HEK293 (cell line): ENCODE results near the gene CRTC1.

ENCODE experiments used
- CTCF ChIA-PET: fragments of 350-600 bp; formaldehyde crosslinking; extraction: SDS; loops from one replicate; lab custom pipeline; 2021; ENCODE audit warnings: antibody characterized with exemption; lab: Yijun Ruan, JAX
- POLR2A ChIA-PET: fragments of 300-600 bp; formaldehyde crosslinking; extraction: SDS; loops from one replicate; lab custom pipeline; 2020; ENCODE audit warnings: antibody characterized with exemption, inconsistent platforms; lab: Yijun Ruan, JAX
- H3K27ac ChIP-seq: fragments of 200-500 bp; sonication (Bioruptor generic); 2 replicates; pipeline ENCODE4 v1.5.1; 2014; ENCODE audit warnings: low read depth, low read length, control low read depth, inconsistent platforms; ENCODE audit errors: extremely low read depth
- H3K36me3 ChIP-seq, 2 experiments: fragments of 200-500 bp in 1 of 2; sonication (Bioruptor generic) in 1 of 2; 1 replicate in 1 of 2; 2 replicates in 1 of 2; pipeline ENCODE4 v1.5.1; 2014 to 2017; ENCODE audit warnings: inconsistent platforms in 2 of 2, low read length in 2 of 2; ENCODE audit not compliant: control insufficient read depth in 2 of 2, insufficient read depth in 1 of 2
- H3K4me1 ChIP-seq: fragments of 200-500 bp; sonication (Bioruptor generic); 2 replicates; pipeline ENCODE4 v1.5.1; 2014; ENCODE audit warnings: mild to moderate bottlenecking, low read length, inconsistent platforms; ENCODE audit not compliant: control insufficient read depth, insufficient read depth
- H3K4me3 ChIP-seq: 2 replicates; pipeline ENCODE4 v1.5.1; 2011; ENCODE audit warnings: low read depth, mild to moderate bottlenecking, control low read depth, low read length, moderate library complexity
- H3K9me3 ChIP-seq: fragments of 200-500 bp; sonication (Bioruptor generic); 2 replicates; pipeline ENCODE4 v1.5.1; 2014; ENCODE audit warnings: low read depth, low read length, inconsistent platforms; ENCODE audit not compliant: control insufficient read depth, insufficient read depth
- GLIS1 ChIP-seq: fragments of 450-650 bp; formaldehyde crosslinking; IDR thresholded peaks from 2 replicates; pipeline ENCODE4 v1.5.1; 2016; ENCODE audit warnings: missing biosample characterization, missing genetic modification characterization
- GLIS2 ChIP-seq: fragments of 450-650 bp; formaldehyde crosslinking; IDR thresholded peaks from 2 replicates; pipeline ENCODE4 v1.5.1; 2016; ENCODE audit warnings: missing biosample characterization, missing genetic modification characterization
- HOXC10 ChIP-seq: sonication (generic); formaldehyde crosslinking; IDR thresholded peaks from 2 replicates; pipeline ENCODE4 v1.8.1; 2023; ENCODE audit warnings: mild to moderate bottlenecking, missing genetic modification reagents
- KLF10 ChIP-seq: fragments of 450-650 bp; IDR thresholded peaks from 2 replicates; pipeline ENCODE4 v1.5.1; 2018; ENCODE audit warnings: missing biosample characterization, mild to moderate bottlenecking, missing genetic modification characterization
- SP2 ChIP-seq: fragments of 450-650 bp; formaldehyde crosslinking; IDR thresholded peaks from 2 replicates; pipeline ENCODE4 v1.5.1; 2016; ENCODE audit warnings: missing biosample characterization, missing genetic modification characterization
- ZBTB1 ChIP-seq: fragments of 450-650 bp; formaldehyde crosslinking; IDR thresholded peaks from 2 replicates; pipeline ENCODE4 v1.5.1; 2016; ENCODE audit warnings: missing biosample characterization, missing genetic modification characterization
- ZBTB17 ChIP-seq: fragments of 450-650 bp; formaldehyde crosslinking; IDR thresholded peaks from 2 replicates; pipeline ENCODE4 v1.5.1; 2016; ENCODE audit warnings: missing biosample characterization, missing genetic modification characterization
- ZBTB48 ChIP-seq: fragments of 450-650 bp; formaldehyde crosslinking; IDR thresholded peaks from 2 replicates; pipeline ENCODE4 v1.5.1; 2016; ENCODE audit warnings: missing biosample characterization, missing genetic modification characterization
- ZNF146 ChIP-seq: fragments of 450-650 bp; formaldehyde crosslinking; IDR thresholded peaks from 2 replicates; pipeline ENCODE4 v1.5.1; 2016; ENCODE audit warnings: missing biosample characterization, missing genetic modification characterization
- ZNF335 ChIP-seq: fragments of 450-650 bp; formaldehyde crosslinking; conservative IDR thresholded peaks from 2 replicates; pipeline ENCODE4 v1.5.1; 2016; ENCODE audit warnings: missing biosample characterization, missing genetic modification characterization
- ZNF560 ChIP-seq: fragments of 450-650 bp; formaldehyde crosslinking; IDR thresholded peaks from 2 replicates; pipeline ENCODE4 v1.5.1; 2017; ENCODE audit warnings: missing biosample characterization, missing genetic modification characterization, borderline replicate concordance
- TF ChIP-seq, protein P1 (sequence below): fragments of 450-650 bp; formaldehyde crosslinking; IDR thresholded peaks from 2 replicates; pipeline ENCODE4 v1.5.1; 2016; ENCODE audit warnings: missing biosample characterization, missing genetic modification characterization, low read depth
- TF ChIP-seq, protein P2 (sequence below): fragments of 450-650 bp; formaldehyde crosslinking; IDR thresholded peaks from 2 replicates; pipeline ENCODE4 v1.5.1; 2016; ENCODE audit warnings: missing biosample characterization, missing genetic modification characterization
- TF ChIP-seq, protein P3 (sequence below): fragments of 450-650 bp; formaldehyde crosslinking; optimal IDR thresholded peaks from 2 replicates; pipeline ENCODE3; 2016; ENCODE audit warnings: missing biosample characterization, mild to moderate bottlenecking, missing genetic modification characterization
- TF ChIP-seq, protein P4 (sequence below): fragments of 450-650 bp; formaldehyde crosslinking; IDR thresholded peaks from 2 replicates; pipeline ENCODE4 v1.5.1; 2017; ENCODE audit warnings: missing biosample characterization, missing genetic modification characterization
- TF ChIP-seq, protein P5 (sequence below): fragments of 450-650 bp; formaldehyde crosslinking; IDR thresholded peaks from 2 replicates; pipeline ENCODE4 v1.5.0; 2017; ENCODE audit warnings: missing biosample characterization, missing genetic modification characterization, borderline replicate concordance
- TF ChIP-seq, protein P6 (sequence below): fragments of 450-650 bp; formaldehyde crosslinking; conservative IDR thresholded peaks from 2 replicates; pipeline ENCODE4 v1.5.1; 2016; ENCODE audit warnings: low read depth, missing biosample characterization, missing genetic modification characterization

Gene CRTC1

DNA sequence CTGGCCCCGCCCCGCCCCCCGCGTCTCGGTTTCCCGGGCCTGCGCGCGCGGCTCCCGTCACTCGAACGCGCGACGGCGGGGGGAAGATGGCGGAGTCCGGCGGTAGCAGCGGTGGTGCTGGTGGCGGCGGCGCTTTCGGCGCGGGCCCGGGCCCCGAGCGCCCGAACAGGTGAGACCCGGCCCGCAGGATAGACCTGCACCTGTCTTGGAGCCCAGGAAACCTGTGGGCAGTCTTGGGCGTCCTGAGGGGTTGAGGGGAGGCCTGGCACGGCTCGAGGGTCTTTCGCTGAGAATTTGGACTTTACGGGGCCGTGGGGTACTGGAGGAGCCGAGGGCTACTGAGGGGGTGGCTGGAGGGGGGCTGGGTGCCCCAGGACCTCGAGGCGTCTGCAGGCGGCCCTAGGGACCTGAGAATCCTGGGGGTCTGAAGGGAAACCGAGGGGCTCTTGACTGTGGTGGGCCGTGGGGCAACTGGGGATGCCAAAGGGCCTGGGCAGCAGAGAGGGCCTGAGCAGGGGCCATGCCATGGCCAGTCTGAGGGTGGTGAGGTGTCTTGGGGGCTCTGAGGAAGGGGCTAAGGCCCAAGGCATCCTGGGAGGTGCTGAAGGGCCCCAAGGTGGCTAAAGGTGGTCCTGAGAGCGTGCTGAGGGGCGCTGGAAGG is 46.4 kb upstream of the CRTC1 start, which contains the start of gene KLHL26 (continued):
- TF ChIP-seq ZBTB48 (tag by site-specific recombination) (0 out of 2 replicates have a peak, but pooled peaks have one; percentile 30), ZNF560 (tag by site-specific recombination) (no peak), HOXC10 (CRISPR knock-in tag) (no peak), ZNF146 (tag by site-specific recombination) (0 out of 2 replicates have a peak, but pooled peaks have one; percentile 3), ZNF335 (tag by site-specific recombination) (peak; percentile 85)
- TF ChIP-seq, protein P1, sequence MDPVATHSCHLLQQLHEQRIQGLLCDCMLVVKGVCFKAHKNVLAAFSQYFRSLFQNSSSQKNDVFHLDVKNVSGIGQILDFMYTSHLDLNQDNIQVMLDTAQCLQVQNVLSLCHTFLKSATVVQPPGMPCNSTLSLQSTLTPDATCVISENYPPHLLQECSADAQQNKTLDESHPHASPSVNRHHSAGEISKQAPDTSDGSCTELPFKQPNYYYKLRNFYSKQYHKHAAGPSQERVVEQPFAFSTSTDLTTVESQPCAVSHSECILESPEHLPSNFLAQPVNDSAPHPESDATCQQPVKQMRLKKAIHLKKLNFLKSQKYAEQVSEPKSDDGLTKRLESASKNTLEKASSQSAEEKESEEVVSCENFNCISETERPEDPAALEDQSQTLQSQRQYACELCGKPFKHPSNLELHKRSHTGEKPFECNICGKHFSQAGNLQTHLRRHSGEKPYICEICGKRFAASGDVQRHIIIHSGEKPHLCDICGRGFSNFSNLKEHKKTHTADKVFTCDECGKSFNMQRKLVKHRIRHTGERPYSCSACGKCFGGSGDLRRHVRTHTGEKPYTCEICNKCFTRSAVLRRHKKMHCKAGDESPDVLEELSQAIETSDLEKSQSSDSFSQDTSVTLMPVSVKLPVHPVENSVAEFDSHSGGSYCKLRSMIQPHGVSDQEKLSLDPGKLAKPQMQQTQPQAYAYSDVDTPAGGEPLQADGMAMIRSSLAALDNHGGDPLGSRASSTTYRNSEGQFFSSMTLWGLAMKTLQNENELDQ: no peak
- TF ChIP-seq, protein P2, sequence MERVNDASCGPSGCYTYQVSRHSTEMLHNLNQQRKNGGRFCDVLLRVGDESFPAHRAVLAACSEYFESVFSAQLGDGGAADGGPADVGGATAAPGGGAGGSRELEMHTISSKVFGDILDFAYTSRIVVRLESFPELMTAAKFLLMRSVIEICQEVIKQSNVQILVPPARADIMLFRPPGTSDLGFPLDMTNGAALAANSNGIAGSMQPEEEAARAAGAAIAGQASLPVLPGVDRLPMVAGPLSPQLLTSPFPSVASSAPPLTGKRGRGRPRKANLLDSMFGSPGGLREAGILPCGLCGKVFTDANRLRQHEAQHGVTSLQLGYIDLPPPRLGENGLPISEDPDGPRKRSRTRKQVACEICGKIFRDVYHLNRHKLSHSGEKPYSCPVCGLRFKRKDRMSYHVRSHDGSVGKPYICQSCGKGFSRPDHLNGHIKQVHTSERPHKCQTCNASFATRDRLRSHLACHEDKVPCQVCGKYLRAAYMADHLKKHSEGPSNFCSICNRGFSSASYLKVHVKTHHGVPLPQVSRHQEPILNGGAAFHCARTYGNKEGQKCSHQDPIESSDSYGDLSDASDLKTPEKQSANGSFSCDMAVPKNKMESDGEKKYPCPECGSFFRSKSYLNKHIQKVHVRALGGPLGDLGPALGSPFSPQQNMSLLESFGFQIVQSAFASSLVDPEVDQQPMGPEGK (tag by site-specific recombination): no peak
- TF ChIP-seq, protein P3, sequence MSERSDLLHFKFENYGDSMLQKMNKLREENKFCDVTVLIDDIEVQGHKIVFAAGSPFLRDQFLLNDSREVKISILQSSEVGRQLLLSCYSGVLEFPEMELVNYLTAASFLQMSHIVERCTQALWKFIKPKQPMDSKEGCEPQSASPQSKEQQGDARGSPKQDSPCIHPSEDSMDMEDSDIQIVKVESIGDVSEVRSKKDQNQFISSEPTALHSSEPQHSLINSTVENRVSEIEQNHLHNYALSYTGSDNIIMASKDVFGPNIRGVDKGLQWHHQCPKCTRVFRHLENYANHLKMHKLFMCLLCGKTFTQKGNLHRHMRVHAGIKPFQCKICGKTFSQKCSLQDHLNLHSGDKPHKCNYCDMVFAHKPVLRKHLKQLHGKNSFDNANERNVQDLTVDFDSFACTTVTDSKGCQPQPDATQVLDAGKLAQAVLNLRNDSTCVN (tag by site-specific recombination): peak; percentile 81

DNA sequence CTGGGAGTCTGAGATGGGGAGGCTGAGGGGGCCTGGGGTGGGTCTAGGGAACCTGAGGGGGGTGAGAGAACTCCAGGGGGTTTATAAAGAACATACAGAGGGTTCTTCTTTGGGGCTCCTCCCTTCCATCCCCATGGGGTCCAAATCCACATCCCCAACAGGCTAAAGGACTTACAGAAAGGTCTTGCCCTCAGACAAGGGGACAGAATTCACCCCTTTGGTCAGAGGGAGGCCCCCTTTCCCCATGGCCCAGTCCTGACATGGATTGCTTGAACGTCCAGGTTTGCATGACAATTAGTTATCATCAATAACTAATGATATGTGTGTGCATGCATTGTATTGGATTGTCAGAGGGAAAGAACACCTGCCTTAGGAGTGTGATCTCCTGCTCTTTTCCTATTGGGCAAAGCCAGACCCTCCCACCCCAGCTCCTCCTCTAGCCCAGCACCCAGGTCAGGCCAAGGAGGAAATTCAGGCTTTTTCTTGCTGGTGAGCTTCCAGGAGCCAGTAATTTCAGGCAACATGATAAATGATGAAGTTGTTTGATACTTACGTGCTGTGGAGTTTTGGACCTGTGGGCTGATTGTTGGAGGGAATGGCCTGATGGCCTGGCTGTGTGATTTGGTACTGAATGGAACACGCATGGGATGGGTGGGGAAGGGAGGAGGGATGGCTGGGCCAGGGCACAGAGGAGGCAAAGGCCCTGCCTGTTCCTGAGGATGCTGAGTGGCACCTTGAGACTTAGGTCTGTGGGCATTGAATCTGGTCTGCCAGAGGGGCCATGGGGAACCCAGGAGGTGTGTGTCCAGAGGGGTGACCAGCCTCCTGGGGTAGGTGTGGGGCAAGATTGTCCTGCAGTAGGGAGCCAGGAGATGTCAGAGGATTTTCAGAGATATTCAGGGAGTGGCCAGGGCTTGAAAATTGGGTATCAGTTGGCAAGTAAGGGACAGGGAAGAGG is 45.5 kb upstream of the CRTC1 start:
- peak overlapping the region; percentile 68; the same call in 1 of the 2 replicates for H3K27ac ChIP-seq
- POLR2A ChIA-PET: interaction anchor here (0.6 to 0.7 kb wide), 2 partner anchors 44 to 49 kb away, joined by 3 to 6 read pairs; no protein-coding TSS in a partner anchor
- peak overlapping the region; percentile 86 for H3K4me3 ChIP-seq
- H3K9me3 ChIP-seq: no peaks in the 10 kb centered on the region
- CTCF ChIA-PET: no interaction called here
- peaks cover 8% of the 10 kb centered on the region; the same call in 1 of the 2 replicates for H3K4me1 ChIP-seq
- no peaks in the 10 kb centered on the region; a peak in 1 of 3 replicates for H3K36me3 ChIP-seq
- TF ChIP-seq ZBTB1 (tag by site-specific recombination): no peak
- TF ChIP-seq GLIS2: 0 out of 2 replicates have a peak, but pooled peaks have one; percentile 4
- TF ChIP-seq, protein P4, sequence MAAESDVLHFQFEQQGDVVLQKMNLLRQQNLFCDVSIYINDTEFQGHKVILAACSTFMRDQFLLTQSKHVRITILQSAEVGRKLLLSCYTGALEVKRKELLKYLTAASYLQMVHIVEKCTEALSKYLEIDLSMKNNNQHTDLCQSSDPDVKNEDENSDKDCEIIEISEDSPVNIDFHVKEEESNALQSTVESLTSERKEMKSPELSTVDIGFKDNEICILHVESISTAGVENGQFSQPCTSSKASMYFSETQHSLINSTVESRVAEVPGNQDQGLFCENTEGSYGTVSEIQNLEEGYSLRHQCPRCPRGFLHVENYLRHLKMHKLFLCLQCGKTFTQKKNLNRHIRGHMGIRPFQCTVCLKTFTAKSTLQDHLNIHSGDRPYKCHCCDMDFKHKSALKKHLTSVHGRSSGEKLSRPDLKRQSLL (tag by site-specific recombination): no peak
- TF ChIP-seq, protein P5, sequence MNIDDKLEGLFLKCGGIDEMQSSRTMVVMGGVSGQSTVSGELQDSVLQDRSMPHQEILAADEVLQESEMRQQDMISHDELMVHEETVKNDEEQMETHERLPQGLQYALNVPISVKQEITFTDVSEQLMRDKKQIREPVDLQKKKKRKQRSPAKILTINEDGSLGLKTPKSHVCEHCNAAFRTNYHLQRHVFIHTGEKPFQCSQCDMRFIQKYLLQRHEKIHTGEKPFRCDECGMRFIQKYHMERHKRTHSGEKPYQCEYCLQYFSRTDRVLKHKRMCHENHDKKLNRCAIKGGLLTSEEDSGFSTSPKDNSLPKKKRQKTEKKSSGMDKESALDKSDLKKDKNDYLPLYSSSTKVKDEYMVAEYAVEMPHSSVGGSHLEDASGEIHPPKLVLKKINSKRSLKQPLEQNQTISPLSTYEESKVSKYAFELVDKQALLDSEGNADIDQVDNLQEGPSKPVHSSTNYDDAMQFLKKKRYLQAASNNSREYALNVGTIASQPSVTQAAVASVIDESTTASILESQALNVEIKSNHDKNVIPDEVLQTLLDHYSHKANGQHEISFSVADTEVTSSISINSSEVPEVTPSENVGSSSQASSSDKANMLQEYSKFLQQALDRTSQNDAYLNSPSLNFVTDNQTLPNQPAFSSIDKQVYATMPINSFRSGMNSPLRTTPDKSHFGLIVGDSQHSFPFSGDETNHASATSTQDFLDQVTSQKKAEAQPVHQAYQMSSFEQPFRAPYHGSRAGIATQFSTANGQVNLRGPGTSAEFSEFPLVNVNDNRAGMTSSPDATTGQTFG (tag by site-specific recombination): no peak
- TF ChIP-seq, protein P6, sequence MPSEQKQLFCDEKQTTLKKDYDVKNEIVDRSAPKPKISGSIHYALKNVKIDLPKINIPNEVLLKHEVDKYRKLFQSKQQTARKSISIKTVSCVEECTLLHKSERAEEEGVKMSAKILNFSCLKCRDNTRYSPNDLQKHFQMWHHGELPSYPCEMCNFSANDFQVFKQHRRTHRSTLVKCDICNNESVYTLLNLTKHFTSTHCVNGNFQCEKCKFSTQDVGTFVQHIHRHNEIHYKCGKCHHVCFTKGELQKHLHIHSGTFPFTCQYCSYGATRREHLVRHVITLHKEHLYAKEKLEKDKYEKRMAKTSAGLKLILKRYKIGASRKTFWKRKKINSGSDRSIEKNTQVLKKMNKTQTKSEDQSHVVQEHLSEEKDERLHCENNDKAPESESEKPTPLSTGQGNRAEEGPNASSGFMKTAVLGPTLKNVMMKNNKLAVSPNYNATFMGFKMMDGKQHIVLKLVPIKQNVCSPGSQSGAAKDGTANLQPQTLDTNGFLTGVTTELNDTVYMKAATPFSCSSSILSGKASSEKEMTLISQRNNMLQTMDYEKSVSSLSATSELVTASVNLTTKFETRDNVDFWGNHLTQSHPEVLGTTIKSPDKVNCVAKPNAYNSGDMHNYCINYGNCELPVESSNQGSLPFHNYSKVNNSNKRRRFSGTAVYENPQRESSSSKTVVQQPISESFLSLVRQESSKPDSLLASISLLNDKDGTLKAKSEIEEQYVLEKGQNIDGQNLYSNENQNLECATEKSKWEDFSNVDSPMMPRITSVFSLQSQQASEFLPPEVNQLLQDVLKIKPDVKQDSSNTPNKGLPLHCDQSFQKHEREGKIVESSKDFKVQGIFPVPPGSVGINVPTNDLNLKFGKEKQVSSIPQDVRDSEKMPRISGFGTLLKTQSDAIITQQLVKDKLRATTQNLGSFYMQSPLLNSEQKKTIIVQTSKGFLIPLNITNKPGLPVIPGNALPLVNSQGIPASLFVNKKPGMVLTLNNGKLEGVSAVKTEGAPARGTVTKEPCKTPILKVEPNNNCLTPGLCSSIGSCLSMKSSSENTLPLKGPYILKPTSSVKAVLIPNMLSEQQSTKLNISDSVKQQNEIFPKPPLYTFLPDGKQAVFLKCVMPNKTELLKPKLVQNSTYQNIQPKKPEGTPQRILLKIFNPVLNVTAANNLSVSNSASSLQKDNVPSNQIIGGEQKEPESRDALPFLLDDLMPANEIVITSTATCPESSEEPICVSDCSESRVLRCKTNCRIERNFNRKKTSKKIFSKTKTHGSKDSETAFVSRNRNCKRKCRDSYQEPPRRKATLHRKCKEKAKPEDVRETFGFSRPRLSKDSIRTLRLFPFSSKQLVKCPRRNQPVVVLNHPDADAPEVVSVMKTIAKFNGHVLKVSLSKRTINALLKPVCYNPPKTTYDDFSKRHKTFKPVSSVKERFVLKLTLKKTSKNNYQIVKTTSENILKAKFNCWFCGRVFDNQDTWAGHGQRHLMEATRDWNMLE: no peak
- peak; percentile 71 for TF ChIP-seq SP2 (tag by site-specific recombination)
- TF ChIP-seq ZBTB17 (tag by site-specific recombination): 0 out of 2 replicates have a peak, but pooled peaks have one; percentile 28
- TF ChIP-seq KLF10 (tag by site-specific recombination): peak; percentile 47; the same call in 1 of the 2 replicates
- peak; percentile 26; the same call in 1 of the 2 replicates for TF ChIP-seq ZNF335 (tag by site-specific recombination)
- TF ChIP-seq GLIS1: peak; percentile 59
